ENCODE measurements around the gene CEL. TPM values are rescaled to one million over a fixed set of nuclear protein-coding genes. Genes with fewer than 3 reads are reported as not detected.

Gene CEL
- total and polyA plus RNA-seq, 4 donors = 0.66 to 6.3 (median 0.86) TPM

DNA sequence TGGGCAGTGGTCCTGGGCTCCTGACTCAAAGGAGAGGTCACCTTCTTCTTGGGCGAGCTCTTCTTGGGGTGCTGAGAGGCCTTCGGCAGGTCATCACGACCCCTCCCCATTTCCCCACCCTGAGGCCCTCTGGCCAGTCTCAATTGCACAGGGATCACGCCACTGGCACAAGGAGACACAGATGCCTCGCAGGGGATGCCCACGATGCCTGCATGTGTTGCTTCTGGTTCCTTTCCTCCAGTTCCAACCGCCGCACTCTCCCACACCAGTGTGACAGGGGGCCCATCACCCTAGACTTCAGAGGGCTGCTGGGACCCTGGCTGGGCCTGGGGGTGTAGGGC is 1.3 kb downstream of the CEL start:
- DNase-seq (no peak), ATAC-seq (ENCODE audit: insufficient read depth, low FRiP score) (no peak)
- Histone ChIP-seq H3K4me3 (no peak overlapping the region), H3K27me3 (ENCODE audit: control insufficient read depth in 3 of 3, insufficient read depth in 3 of 3, low read length in 2 of 3) (no peaks in the 10 kb centered on the region), H3K4me1 (ENCODE audit: control insufficient read depth in 5 of 5, insufficient read depth in 5 of 5, low read length in 5 of 5) (peaks cover 0 to 8% (median 0%) of the 10 kb centered on the region in 5 donors), H3K9me3 (ENCODE audit: control insufficient read depth in 4 of 4, insufficient read depth in 3 of 4, low read length in 3 of 4) (no peaks in the 10 kb centered on the region), H3K9ac (ENCODE audit: insufficient read depth in 1 of 2, low read length in 2 of 2) (no peak overlapping the region), H3K36me3 (ENCODE audit: control insufficient read depth in 4 of 4, insufficient read depth in 4 of 4, low read length in 4 of 4) (peaks cover 0 to 9% (median 0%) of the 10 kb centered on the region in 4 donors), H3K27ac (ENCODE audit: low read depth in 1 of 2, low read length in 1 of 2) (no peak overlapping the region)
- 63 to 84% methylated on average over 8 of the region's 8 CpGs for WGBS, 2 donors
- no peak for TF ChIP-seq CTCF (IDR thresholded peaks at IDR 0.05; ENCODE audit: control extremely low read depth, extremely low read depth)

DNA sequence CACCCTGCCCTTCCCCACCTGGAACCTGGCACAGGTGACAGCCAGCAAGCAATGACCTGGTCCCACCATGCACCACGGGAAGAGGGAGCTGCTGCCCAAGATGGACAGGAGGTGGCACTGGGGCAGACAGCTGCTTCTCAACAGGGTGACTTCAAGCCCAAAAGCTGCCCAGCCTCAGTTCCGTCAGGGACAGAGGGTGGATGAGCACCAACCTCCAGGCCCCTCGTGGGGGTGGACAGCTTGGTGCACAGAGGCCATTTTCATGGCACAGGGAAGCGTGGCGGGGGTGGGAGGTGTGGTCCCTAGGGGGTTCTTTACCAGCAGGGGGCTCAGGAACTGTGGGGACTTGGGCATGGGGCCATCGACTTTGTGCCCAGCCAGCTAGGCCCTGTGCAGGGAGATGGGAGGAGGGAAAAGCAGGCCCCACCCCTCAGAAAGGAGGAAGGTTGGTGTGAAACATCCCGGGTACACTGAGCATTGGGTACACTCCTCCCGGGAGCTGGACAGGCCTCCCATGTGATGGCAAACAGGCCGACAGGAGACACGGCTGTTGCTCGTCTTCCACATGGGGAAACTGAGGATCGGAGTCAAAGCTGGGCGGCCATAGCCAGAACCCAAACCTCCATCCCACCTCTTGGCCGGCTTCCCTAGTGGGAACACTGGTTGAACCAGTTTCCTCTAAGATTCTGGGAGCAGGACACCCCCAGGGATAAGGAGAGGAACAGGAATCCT is 1.9 kb downstream of the CEL start:
- Histone ChIP-seq H3K27ac (ENCODE audit: low read depth in 1 of 2, low read length in 1 of 2) (no peak overlapping the region), H3K9ac (ENCODE audit: insufficient read depth in 1 of 2, low read length in 2 of 2) (no peak overlapping the region), H3K36me3 (ENCODE audit: control insufficient read depth in 4 of 4, insufficient read depth in 4 of 4, low read length in 4 of 4) (peaks cover 0 to 8% (median 0%) of the 10 kb centered on the region in 4 donors), H3K9me3 (ENCODE audit: control insufficient read depth in 4 of 4, insufficient read depth in 3 of 4, low read length in 3 of 4) (no peaks in the 10 kb centered on the region), H3K4me1 (ENCODE audit: control insufficient read depth in 5 of 5, insufficient read depth in 5 of 5, low read length in 5 of 5) (peaks cover 0 to 8% (median 0%) of the 10 kb centered on the region in 5 donors), H3K27me3 (ENCODE audit: control insufficient read depth in 3 of 3, insufficient read depth in 3 of 3, low read length in 2 of 3) (no peaks in the 10 kb centered on the region), H3K4me3 (no peak overlapping the region)
- no peak for TF ChIP-seq CTCF (IDR thresholded peaks at IDR 0.05; ENCODE audit: control extremely low read depth, extremely low read depth)
- 82 to 87% methylated on average over 14 of the region's 14 CpGs for WGBS, 2 donors
- ATAC-seq (ENCODE audit: insufficient read depth, low FRiP score) = no peak
- DNase-seq = no peak

GRCh38 chr9:133064241-133065069 is 2.7 kb downstream of the CEL start:
- no peak overlapping the region for H3K27ac ChIP-seq (ENCODE audit: low read depth in 1 of 2, low read length in 1 of 2)
- H3K9ac ChIP-seq (ENCODE audit: insufficient read depth in 1 of 2, low read length in 2 of 2) = no peak overlapping the region
- no peak overlapping the region for H3K4me3 ChIP-seq
- H3K36me3 ChIP-seq (ENCODE audit: control insufficient read depth in 4 of 4, insufficient read depth in 4 of 4, low read length in 4 of 4) = peaks cover 0 to 8% (median 0%) of the 10 kb centered on the region in 4 donors
- H3K9me3 ChIP-seq (ENCODE audit: control insufficient read depth in 4 of 4, insufficient read depth in 3 of 4, low read length in 3 of 4) = no peaks in the 10 kb centered on the region
- DNase-seq (no peak), ATAC-seq (ENCODE audit: insufficient read depth, low FRiP score) (no peak)
- no peaks in the 10 kb centered on the region for H3K27me3 ChIP-seq (ENCODE audit: control insufficient read depth in 3 of 3, insufficient read depth in 3 of 3, low read length in 2 of 3)
- WGBS, 2 donors = 94 to 95% methylated on average over 30 of the region's 30 CpGs
- H3K4me1 ChIP-seq (ENCODE audit: control insufficient read depth in 5 of 5, insufficient read depth in 5 of 5, low read length in 5 of 5) = peaks cover 0 to 7% (median 0%) of the 10 kb centered on the region in 5 donors
- no peak for TF ChIP-seq CTCF (IDR thresholded peaks at IDR 0.05; ENCODE audit: control extremely low read depth, extremely low read depth)

Data from lung (tissue), 12 donors.